ENCODE results near the gene CEACAM5. TPM values are rescaled to one million over a fixed set of nuclear protein-coding genes. Genes with fewer than 3 reads are reported as not detected.

CEACAM5 gene
- total and polyA plus RNA-seq, 12 donors, result 0.03 TPM; not detected in 11

DNA sequence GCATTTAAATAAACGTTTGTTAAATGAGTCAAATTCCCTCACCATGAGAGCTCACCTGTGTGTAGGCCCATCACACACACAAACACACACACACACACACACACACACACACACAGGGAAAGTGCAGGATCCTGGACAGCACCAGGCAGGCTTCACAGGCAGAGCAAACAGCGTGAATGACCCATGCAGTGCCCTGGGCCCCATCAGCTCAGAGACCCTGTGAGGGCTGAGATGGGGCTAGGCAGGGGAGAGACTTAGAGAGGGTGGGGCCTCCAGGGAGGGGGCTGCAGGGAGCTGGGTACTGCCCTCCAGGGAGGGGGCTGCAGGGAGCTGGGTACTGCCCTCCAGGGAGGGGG lies 8.5 kb upstream of the CEACAM5 start:
- Histone ChIP-seq H3K4me3 (no peak overlapping the region), H3K27me3 (peaks cover 0 to 53% (median 37%) of the 10 kb centered on the region in 7 donors), H3K27ac (no peak overlapping the region), H3K9me3 (no peaks in the 10 kb centered on the region), H3K4me1 (no peaks in the 10 kb centered on the region), H3K36me3 (no peaks in the 10 kb centered on the region)
- ATAC-seq (no peak), DNase-seq (no peak)
- 40 to 63% methylated on average over 2 of the region's 2 CpGs for WGBS, 2 donors
- TF ChIP-seq, protein P1, sequence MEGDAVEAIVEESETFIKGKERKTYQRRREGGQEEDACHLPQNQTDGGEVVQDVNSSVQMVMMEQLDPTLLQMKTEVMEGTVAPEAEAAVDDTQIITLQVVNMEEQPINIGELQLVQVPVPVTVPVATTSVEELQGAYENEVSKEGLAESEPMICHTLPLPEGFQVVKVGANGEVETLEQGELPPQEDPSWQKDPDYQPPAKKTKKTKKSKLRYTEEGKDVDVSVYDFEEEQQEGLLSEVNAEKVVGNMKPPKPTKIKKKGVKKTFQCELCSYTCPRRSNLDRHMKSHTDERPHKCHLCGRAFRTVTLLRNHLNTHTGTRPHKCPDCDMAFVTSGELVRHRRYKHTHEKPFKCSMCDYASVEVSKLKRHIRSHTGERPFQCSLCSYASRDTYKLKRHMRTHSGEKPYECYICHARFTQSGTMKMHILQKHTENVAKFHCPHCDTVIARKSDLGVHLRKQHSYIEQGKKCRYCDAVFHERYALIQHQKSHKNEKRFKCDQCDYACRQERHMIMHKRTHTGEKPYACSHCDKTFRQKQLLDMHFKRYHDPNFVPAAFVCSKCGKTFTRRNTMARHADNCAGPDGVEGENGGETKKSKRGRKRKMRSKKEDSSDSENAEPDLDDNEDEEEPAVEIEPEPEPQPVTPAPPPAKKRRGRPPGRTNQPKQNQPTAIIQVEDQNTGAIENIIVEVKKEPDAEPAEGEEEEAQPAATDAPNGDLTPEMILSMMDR (IDR thresholded peaks at IDR 0.05), result no peak
- intact Hi-C loops (cut with DNase I), result no loop called here

DNA sequence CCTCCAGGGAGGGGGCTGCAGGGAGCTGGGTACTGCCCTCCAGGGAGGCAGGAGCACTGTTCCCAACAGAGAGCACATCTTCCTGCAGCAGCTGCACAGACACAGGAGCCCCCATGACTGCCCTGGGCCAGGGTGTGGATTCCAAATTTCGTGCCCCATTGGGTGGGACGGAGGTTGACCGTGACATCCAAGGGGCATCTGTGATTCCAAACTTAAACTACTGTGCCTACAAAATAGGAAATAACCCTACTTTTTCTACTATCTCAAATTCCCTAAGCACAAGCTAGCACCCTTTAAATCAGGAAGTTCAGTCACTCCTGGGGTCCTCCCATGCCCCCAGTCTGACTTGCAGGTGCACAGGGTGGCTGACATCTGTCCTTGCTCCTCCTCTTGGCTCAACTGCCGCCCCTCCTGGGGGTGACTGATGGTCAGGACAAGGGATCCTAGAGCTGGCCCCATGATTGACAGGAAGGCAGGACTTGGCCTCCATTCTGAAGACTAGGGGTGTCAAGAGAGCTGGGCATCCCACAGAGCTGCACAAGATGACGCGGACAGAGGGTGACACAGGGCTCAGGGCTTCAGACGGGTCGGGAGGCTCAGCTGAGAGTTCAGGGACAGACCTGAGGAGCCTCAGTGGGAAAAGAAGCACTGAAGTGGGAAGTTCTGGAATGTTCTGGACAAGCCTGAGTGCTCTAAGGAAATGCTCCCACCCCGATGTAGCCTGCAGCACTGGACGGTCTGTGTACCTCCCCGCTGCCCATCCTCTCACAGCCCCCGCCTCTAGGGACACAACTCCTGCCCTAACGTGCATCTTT lies 7.8 kb upstream of the CEACAM5 start:
- TF ChIP-seq, protein P1 (IDR thresholded peaks at IDR 0.05), result no peak
- intact Hi-C loops (cut with DNase I), result no loop called here
- Histone ChIP-seq H3K9me3 (no peaks in the 10 kb centered on the region), H3K4me1 (no peaks in the 10 kb centered on the region), H3K36me3 (no peaks in the 10 kb centered on the region), H3K27ac (no peak overlapping the region), H3K27me3 (peaks cover 0 to 54% (median 38%) of the 10 kb centered on the region in 7 donors), H3K4me3 (no peak overlapping the region)
- no peak for ATAC-seq
- DNase-seq, result no peak
- 64 to 70% methylated on average over 13 of the region's 13 CpGs for WGBS, 2 donors

DNA sequence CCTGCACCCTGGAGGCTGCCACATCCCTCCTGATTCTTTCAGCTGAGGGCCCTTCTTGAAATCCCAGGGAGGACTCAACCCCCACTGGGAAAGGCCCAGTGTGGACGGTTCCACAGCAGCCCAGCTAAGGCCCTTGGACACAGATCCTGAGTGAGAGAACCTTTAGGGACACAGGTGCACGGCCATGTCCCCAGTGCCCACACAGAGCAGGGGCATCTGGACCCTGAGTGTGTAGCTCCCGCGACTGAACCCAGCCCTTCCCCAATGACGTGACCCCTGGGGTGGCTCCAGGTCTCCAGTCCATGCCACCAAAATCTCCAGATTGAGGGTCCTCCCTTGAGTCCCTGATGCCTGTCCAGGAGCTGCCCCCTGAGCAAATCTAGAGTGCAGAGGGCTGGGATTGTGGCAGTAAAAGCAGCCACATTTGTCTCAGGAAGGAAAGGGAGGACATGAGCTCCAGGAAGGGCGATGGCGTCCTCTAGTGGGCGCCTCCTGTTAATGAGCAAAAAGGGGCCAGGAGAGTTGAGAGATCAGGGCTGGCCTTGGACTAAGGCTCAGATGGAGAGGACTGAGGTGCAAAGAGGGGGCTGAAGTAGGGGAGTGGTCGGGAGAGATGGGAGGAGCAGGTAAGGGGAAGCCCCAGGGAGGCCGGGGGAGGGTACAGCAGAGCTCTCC lies 6.9 kb upstream of the CEACAM5 start:
- no peak for ATAC-seq
- peaks cover 0 to 57% (median 39%) of the 10 kb centered on the region in 7 donors for H3K27me3 ChIP-seq

DNA sequence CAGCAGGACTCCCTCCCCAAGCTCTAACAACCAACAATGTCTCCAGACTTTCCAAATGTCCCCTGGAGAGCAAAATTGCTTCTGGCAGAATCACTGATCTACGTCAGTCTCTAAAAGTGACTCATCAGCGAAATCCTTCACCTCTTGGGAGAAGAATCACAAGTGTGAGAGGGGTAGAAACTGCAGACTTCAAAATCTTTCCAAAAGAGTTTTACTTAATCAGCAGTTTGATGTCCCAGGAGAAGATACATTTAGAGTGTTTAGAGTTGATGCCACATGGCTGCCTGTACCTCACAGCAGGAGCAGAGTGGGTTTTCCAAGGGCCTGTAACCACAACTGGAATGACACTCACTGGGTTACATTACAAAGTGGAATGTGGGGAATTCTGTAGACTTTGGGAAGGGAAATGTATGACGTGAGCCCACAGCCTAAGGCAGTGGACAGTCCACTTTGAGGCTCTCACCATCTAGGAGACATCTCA lies 6.2 kb upstream of the CEACAM5 start:
- no peaks in the 10 kb centered on the region for H3K4me1 ChIP-seq
- no peak overlapping the region for H3K4me3 ChIP-seq
- peaks cover 0 to 59% (median 45%) of the 10 kb centered on the region in 7 donors for H3K27me3 ChIP-seq
- no peak for DNase-seq
- no peak for ATAC-seq
- no peak overlapping the region for H3K27ac ChIP-seq
- no peaks in the 10 kb centered on the region for H3K9me3 ChIP-seq
- intact Hi-C loops (cut with DNase I), result no loop called here
- TF ChIP-seq, protein P1 (IDR thresholded peaks at IDR 0.05), result no peak
- no peaks in the 10 kb centered on the region for H3K36me3 ChIP-seq
- 32 to 37% methylated on average over 3 of the region's 3 CpGs for WGBS, 2 donors

More for the DNA sequence above, 6.9 kb upstream of the CEACAM5 start:
- Histone ChIP-seq H3K4me3 (no peak overlapping the region), H3K27ac (no peak overlapping the region), H3K9me3 (no peaks in the 10 kb centered on the region), H3K36me3 (no peaks in the 10 kb centered on the region), H3K4me1 (no peaks in the 10 kb centered on the region)
- DNase-seq, result no peak
- 32 to 33% methylated on average over 10 of the region's 10 CpGs for WGBS, 2 donors
- TF ChIP-seq, protein P1 (IDR thresholded peaks at IDR 0.05), result no peak
- intact Hi-C loops (cut with DNase I), result no loop called here
